Ovary (tissue), 3 donors: ENCODE results near the gene TAF15.

Experiments used
- CTCF ChIP-seq, 3 donors: fragments of 450-650 bp in 2 of 3; fragments of 200-600 bp in 1 of 3; IDR thresholded peaks; one replicate each; pipeline versions ENCODE4 v1.5.1 to v1.8.0; 2016 to 2022; ENCODE audit warnings: antibody characterized with exemption in 3 of 3, mild to moderate bottlenecking in 1 of 3
- POLR2A ChIP-seq: fragments of 450-650 bp; IDR thresholded peaks from one replicate; pipeline ENCODE4 v1.6.1; 2017; ENCODE audit warnings: antibody characterized with exemption, mild to moderate bottlenecking, moderate library complexity
- donor health status: DM: no; HTN: no; CAD: no.

- TF ChIP-seq POLR2A (no peak), CTCF (IDR thresholded peaks at IDR 0.05) (no peak)
These were observed 63.1 kb downstream of the TAF15 start for GRCh38 chr17:35872196-35872980.
